ENCODE data around the gene BAMBI.

Gene BAMBI

DNA sequence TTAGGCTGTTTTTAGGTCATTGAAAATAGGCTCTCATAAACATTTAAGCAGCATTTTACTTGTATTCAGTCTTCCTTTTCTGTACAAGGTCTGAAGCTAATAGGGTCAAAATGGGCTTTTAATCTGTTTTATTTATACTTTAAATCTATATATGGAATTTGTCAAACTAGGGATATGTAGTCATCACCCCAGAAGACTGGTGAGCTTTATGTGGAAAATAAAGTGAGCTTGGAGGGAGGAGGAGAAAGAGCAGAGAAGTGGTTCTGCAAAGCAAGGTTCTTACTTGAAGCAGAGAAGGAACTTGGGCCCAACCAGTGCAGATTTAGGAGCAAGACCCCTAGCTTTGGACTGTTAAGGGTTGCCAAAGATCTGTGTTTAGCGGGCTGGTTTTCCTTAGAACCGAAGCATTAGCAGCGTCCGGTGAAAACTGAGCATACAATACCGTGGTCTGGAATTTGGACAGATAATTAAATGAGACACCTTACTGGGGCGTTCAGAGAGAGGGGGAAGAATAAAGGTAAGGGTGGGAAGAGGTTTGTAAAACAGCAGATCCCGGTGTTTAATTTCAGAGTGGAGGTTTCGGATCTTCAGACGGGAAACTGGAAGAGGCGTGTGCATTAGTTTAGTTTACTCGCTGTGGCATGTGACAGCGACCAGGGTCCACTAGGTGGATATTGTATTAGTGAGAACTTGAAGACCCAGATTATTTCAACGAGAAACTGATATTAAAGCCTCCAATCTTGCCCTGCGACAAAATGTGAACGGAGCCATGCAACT is 2.4 kb downstream of the BAMBI start:
- Histone ChIP-seq H3K27ac (ENCODE audit: poor library complexity, severe bottlenecking) (no peak overlapping the region), H3K9me3 (ENCODE audit: severe bottlenecking) (no peaks in the 10 kb centered on the region), H3K4me1 (ENCODE audit: insufficient read depth, poor library complexity, severe bottlenecking) (no peaks in the 10 kb centered on the region), H3K36me3 (ENCODE audit: low read depth) (no peaks in the 10 kb centered on the region), H3K4me3 (ENCODE audit: severe bottlenecking) (no peak overlapping the region), H3K27me3 (ENCODE audit: insufficient read depth, poor library complexity, severe bottlenecking) (peaks cover 54% of the 10 kb centered on the region)
- TF ChIP-seq, protein P1, sequence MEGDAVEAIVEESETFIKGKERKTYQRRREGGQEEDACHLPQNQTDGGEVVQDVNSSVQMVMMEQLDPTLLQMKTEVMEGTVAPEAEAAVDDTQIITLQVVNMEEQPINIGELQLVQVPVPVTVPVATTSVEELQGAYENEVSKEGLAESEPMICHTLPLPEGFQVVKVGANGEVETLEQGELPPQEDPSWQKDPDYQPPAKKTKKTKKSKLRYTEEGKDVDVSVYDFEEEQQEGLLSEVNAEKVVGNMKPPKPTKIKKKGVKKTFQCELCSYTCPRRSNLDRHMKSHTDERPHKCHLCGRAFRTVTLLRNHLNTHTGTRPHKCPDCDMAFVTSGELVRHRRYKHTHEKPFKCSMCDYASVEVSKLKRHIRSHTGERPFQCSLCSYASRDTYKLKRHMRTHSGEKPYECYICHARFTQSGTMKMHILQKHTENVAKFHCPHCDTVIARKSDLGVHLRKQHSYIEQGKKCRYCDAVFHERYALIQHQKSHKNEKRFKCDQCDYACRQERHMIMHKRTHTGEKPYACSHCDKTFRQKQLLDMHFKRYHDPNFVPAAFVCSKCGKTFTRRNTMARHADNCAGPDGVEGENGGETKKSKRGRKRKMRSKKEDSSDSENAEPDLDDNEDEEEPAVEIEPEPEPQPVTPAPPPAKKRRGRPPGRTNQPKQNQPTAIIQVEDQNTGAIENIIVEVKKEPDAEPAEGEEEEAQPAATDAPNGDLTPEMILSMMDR (IDR thresholded peaks at IDR 0.05; ENCODE audit: poor library complexity, severe bottlenecking) = no peak
- ATAC-seq (ENCODE audit: low read depth) (no peak), DNase-seq (ENCODE audit: low spot score) (no peak)

DNA sequence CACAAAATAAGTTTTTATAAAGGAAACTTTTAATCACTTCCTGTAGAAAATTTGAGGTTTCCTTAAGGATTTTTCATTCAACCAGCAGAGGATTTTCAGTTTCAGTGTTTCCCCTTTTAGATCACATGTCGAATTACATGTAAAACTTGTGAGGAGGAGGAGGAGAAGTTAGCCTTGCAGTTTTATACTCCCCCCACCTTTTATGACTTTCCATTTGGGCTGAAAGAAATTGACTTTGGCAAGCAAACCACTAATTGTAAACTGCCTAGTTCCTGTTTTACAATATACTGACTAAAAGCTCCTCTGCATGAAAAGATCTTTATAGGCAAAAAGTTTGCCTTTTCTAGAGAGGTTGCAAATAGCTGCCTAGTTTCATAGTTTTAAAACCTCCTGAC is 3.0 kb downstream of the BAMBI start:
- peaks cover 50% of the 10 kb centered on the region for H3K27me3 ChIP-seq (ENCODE audit: insufficient read depth, poor library complexity, severe bottlenecking)
- TF ChIP-seq, protein P1 (IDR thresholded peaks at IDR 0.05; ENCODE audit: poor library complexity, severe bottlenecking) = no peak
- no peaks in the 10 kb centered on the region for H3K36me3 ChIP-seq (ENCODE audit: low read depth)
- no peak for DNase-seq (ENCODE audit: low spot score)
- H3K27ac ChIP-seq (ENCODE audit: poor library complexity, severe bottlenecking) = no peak overlapping the region
- no peaks in the 10 kb centered on the region for H3K4me1 ChIP-seq (ENCODE audit: insufficient read depth, poor library complexity, severe bottlenecking)
- H3K9me3 ChIP-seq (ENCODE audit: severe bottlenecking) = no peaks in the 10 kb centered on the region
- ATAC-seq (ENCODE audit: low read depth) = no peak
- H3K4me3 ChIP-seq (ENCODE audit: severe bottlenecking) = no peak overlapping the region

DNA sequence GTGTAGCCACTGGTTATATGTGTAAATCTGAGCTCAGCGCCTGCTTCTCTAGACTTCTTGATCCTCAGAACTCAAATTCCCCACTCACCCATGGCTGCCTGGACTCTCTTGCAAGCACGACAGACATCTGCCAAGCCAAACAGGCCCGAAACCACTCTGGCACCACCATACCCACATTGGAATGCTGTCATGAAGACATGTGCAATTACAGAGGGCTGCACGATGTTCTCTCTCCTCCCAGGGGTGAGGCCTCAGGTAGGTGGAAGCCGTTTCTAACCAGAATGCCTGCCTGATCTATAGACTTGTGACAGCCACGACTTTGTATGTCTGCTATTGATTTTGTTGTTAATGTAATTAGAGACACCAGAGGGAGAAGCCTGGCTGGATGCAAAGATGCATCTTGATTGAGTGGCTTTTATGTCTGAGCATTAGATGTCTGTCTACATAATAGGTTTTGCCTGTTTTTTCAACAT is 4.0 kb downstream of the BAMBI start:
- Histone ChIP-seq H3K27me3 (ENCODE audit: insufficient read depth, poor library complexity, severe bottlenecking) (peaks cover 43% of the 10 kb centered on the region), H3K9me3 (ENCODE audit: severe bottlenecking) (no peaks in the 10 kb centered on the region), H3K27ac (ENCODE audit: poor library complexity, severe bottlenecking) (no peak overlapping the region), H3K4me1 (ENCODE audit: insufficient read depth, poor library complexity, severe bottlenecking) (no peaks in the 10 kb centered on the region), H3K36me3 (ENCODE audit: low read depth) (no peaks in the 10 kb centered on the region), H3K4me3 (ENCODE audit: severe bottlenecking) (no peak overlapping the region)
- ATAC-seq (ENCODE audit: low read depth) (no peak), DNase-seq (ENCODE audit: low spot score) (no peak)
- TF ChIP-seq, protein P1 (IDR thresholded peaks at IDR 0.05; ENCODE audit: poor library complexity, severe bottlenecking) = no peak

DNA sequence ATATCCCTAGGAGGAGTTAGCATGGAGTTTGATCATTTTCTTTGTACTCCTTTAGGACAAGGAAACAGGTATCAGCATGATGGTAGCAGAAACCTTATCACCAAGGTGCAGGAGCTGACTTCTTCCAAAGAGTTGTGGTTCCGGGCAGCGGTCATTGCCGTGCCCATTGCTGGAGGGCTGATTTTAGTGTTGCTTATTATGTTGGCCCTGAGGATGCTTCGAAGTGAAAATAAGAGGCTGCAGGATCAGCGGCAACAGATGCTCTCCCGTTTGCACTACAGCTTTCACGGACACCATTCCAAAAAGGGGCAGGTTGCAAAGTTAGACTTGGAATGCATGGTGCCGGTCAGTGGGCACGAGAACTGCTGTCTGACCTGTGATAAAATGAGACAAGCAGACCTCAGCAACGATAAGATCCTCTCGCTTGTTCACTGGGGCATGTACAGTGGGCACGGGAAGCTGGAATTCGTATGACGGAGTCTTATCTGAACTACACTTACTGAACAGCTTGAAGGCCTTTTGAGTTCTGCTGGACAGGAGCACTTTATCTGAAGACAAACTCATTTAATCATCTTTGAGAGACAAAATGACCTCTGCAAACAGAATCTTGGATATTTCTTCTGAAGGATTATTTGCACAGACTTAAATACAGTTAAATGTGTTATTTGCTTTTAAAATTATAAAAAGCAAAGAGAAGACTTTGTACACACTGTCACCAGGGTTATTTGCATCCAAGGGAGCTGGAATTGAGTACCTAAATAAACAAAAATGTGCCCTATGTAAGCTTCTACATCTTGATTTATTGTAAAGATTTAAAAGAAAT is 4.8 kb downstream of the BAMBI start:
- no peaks in the 10 kb centered on the region for H3K4me1 ChIP-seq (ENCODE audit: insufficient read depth, poor library complexity, severe bottlenecking)
- DNase-seq (ENCODE audit: low spot score) = no peak
- H3K36me3 ChIP-seq (ENCODE audit: low read depth) = no peaks in the 10 kb centered on the region
- no peak overlapping the region for H3K27ac ChIP-seq (ENCODE audit: poor library complexity, severe bottlenecking)
- TF ChIP-seq, protein P1 (IDR thresholded peaks at IDR 0.05; ENCODE audit: poor library complexity, severe bottlenecking) = no peak
- peaks cover 39% of the 10 kb centered on the region for H3K27me3 ChIP-seq (ENCODE audit: insufficient read depth, poor library complexity, severe bottlenecking)
- ATAC-seq (ENCODE audit: low read depth) = no peak
- no peaks in the 10 kb centered on the region for H3K9me3 ChIP-seq (ENCODE audit: severe bottlenecking)
- no peak overlapping the region for H3K4me3 ChIP-seq (ENCODE audit: severe bottlenecking)

Data from RWPE2 (cell line).